Measurements from ENCODE around the gene KLF3.

KLF3 gene

GRCh38 chr4:38747629-38748028 is 83.6 kb downstream of the KLF3 start:
- DNase-seq: no peak

- DNase-seq: no peak
Observed at GRCh38 chr4:38749336-38749735, 85.3 kb downstream of the KLF3 start.
